Activated naive CD8-positive, alpha-beta T cell treated with anti-CD3 and anti-CD28 coated beads, Interleukin-2, amount 50 U/mL, for 24 hours (primary cell): ENCODE data around the gene JAKMIP2.

ENCODE experiments used
- ATAC-seq: fragments of 150-1000 bp; cut with Tn5 transposase; one replicate; pipeline ENCODE4 v1.10.0; 2021
- DNase-seq: peaks from one replicate; pipeline ENCODE4 v3.0.0; 2021
- H3K27ac Mint-ChIP-seq: one replicate; pipeline ENCODE4 v1.8.0; 2021; ENCODE audit warnings: mild to moderate bottlenecking, mixed read lengths
- H3K27me3 Mint-ChIP-seq: one replicate; pipeline ENCODE4 v1.8.0; 2021; ENCODE audit warnings: mixed read lengths
- H3K36me3 Mint-ChIP-seq: one replicate; pipeline ENCODE4 v1.8.0; 2021; ENCODE audit warnings: low read depth, mixed read lengths
- H3K4me1 Mint-ChIP-seq: one replicate; pipeline ENCODE4 v1.8.0; 2021; ENCODE audit warnings: mixed read lengths
- H3K4me3 Mint-ChIP-seq: one replicate; pipeline ENCODE4 v1.8.0; 2021; ENCODE audit warnings: mild to moderate bottlenecking, moderate library complexity, mixed read lengths
- H3K9me3 Mint-ChIP-seq: one replicate; pipeline ENCODE4 v1.8.0; 2021; ENCODE audit warnings: mixed read lengths

JAKMIP2 gene

DNA sequence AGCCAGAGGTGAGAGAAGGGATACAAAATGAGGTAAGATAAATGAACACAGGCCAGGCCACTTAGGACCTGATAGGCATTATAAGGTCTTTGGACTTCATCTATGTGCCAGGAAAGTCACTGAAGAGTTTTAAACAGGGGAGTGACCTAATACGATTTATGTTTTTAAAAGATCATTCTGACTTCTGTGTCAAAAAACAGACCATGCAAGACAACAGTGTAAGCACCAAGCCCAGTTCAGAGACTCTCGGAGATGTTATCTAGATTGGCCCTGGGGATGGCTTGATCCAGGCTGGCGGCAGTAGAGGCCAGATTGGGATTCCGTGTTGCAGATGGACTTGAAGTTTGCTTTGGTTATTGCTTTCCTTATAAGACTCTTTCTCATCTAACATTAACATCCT lies 229.6 kb downstream of the JAKMIP2 start:
- Mint-ChIP-seq H3K36me3 (no peaks in the 10 kb centered on the region), H3K27me3 (peaks cover 2% of the 10 kb centered on the region), H3K4me3 (no peak overlapping the region), H3K4me1 (no peaks in the 10 kb centered on the region), H3K27ac (no peak overlapping the region), H3K9me3 (peaks cover 9% of the 10 kb centered on the region)
- ATAC-seq (no peak), DNase-seq (no peak)

DNA sequence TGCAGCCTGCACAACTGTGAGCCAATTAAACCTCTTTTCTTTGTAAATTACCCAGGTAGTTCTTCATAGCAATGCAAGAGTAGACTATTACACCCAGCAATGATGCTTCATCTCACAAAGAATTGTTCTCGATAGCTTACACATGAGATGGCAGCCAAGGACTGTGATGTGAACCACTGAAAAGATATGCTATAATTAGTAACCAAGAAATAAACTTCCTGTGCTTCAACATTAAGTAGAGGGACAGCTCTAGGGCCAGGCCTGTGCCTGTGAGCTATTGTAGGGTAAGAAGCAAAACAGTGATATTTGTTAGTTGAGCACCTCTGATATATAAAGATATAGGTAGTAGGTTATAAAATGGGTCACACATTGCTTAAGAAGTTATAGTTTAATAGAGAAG lies 230.9 kb downstream of the JAKMIP2 start:
- Mint-ChIP-seq H3K27ac (no peak overlapping the region), H3K27me3 (peaks cover 2% of the 10 kb centered on the region), H3K36me3 (no peaks in the 10 kb centered on the region), H3K4me3 (no peak overlapping the region), H3K4me1 (no peaks in the 10 kb centered on the region), H3K9me3 (peaks cover 9% of the 10 kb centered on the region)
- DNase-seq (no peak), ATAC-seq (no peak)

DNA sequence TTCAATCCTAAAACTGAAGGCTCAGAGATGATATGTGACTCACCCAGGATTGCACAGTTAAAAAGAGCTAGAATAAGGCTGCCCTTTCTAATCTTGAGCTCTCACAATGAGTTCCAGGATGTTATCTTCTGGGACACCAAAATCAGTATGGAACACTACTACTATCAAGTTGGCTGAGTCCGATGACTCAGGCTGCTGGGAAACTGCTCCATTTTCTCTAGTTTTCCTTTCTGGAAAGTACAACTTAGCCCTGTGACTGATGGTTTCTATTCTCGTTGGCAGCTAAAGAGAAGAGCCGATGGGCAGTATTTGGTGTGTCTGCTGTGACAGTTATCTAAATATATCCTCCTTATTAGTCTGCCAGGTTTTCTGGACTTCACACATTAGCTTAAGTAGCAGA lies 234.8 kb downstream of the JAKMIP2 start:
- Mint-ChIP-seq H3K36me3 (no peaks in the 10 kb centered on the region), H3K9me3 (peaks cover 9% of the 10 kb centered on the region), H3K27me3 (peaks cover 6% of the 10 kb centered on the region), H3K4me3 (no peak overlapping the region), H3K27ac (no peak overlapping the region), H3K4me1 (no peaks in the 10 kb centered on the region)
- no peak for ATAC-seq
- DNase-seq = no peak

DNA sequence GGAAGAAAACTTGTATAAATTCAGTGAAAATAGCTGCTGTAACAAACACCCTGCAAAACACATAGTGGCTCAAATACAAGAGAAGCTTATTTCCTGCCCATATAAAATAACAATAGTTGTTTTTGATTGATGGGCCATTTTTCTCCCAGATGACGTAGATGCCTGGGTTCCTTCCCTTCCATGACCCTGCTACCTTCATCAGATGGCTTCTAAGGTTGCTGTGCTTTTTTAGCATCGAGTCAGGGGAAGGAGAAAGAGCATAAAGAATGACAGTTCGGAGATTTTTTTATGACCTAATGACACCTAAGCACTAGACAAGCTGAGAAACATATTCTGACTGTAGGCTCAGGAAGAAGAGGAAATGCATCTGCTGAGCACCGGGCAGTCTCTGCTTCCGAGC lies 238.0 kb downstream of the JAKMIP2 start:
- peaks cover 3% of the 10 kb centered on the region for H3K9me3 Mint-ChIP-seq
- H3K27me3 Mint-ChIP-seq = peaks cover 6% of the 10 kb centered on the region
- no peak overlapping the region for H3K4me3 Mint-ChIP-seq
- H3K27ac Mint-ChIP-seq = no peak overlapping the region
- DNase-seq = no peak
- ATAC-seq = no peak
- H3K36me3 Mint-ChIP-seq = no peaks in the 10 kb centered on the region
- no peaks in the 10 kb centered on the region for H3K4me1 Mint-ChIP-seq

DNA sequence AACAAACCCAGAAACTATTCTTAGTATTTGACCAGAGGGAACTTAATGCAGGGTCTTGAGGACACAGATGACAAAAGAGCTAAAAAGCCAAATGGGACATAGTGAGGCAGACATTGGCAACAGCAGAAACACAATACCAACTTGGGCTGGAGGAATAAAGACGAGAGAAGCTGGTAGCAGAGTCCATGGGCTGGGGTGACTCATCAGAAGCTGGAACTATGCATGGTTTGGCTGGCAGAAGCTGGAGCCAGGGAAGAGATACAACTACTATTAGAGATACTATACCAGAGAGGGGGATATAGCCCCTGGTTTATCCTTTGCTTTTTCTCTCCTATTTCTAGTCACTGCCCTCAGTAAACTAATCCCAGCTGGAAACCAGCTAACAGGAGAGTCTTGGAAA lies 243.5 kb downstream of the JAKMIP2 start:
- H3K4me3 Mint-ChIP-seq = no peak overlapping the region
- H3K27ac Mint-ChIP-seq = no peak overlapping the region
- H3K27me3 Mint-ChIP-seq = peaks cover 2% of the 10 kb centered on the region
- H3K4me1 Mint-ChIP-seq = no peaks in the 10 kb centered on the region
- ATAC-seq (no peak), DNase-seq (no peak)
- H3K36me3 Mint-ChIP-seq = no peaks in the 10 kb centered on the region
- no peaks in the 10 kb centered on the region for H3K9me3 Mint-ChIP-seq

DNA sequence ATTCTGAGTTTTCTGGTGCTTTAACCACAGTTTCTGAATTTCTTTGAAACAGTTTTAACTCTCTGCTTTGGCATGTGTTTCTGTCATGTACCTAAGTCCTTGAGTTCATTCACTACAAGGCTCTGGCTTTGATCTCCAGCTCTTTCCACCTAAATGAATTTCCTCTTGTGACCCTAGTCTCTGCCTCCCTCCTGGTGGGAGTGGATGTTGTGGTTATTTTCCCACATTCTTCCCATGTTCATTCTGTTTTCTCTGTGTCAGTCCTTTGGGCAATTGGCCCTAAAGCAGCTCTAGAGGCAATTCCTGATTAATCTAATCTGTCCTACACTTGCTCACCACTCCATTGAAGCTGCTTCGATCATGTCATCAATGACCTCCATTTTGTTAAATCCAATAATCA lies 244.3 kb downstream of the JAKMIP2 start:
- Mint-ChIP-seq H3K9me3 (no peaks in the 10 kb centered on the region), H3K36me3 (no peaks in the 10 kb centered on the region), H3K27me3 (no peaks in the 10 kb centered on the region), H3K4me1 (no peaks in the 10 kb centered on the region), H3K4me3 (no peak overlapping the region), H3K27ac (no peak overlapping the region)
- DNase-seq = no peak
- no peak for ATAC-seq
